H1 (cell line): ENCODE measurements around the gene LTBR. TPM values are rescaled to one million over a fixed set of nuclear protein-coding genes. Genes with fewer than 3 reads are reported as not detected.

Source experiments
- CTCF ChIA-PET: fragments of 300-600 bp; sonication (Branson Sonifier 250); formaldehyde crosslinking; loops from one replicate; lab custom pipeline; 2021; ENCODE audit not compliant: partially characterized antibody; lab: Charles Lee
- POLR2A ChIA-PET: fragments of 300-600 bp; sonication (Branson Sonifier 250); formaldehyde crosslinking; loops from one replicate; lab custom pipeline; 2021; ENCODE audit warnings: inconsistent platforms; ENCODE audit not compliant: partially characterized antibody; lab: Charles Lee
- DNase-seq, 2 experiments: peaks; one replicate each; pipeline versions ENCODE4 v3.0.0 to v3.0.0-alpha.2; 2010 to 2022; ENCODE audit warnings: low spot score in 2 of 2, low read depth in 1 of 2, mixed read lengths in 1 of 2
- FAIRE-seq: peaks from 2 replicates; lab custom pipeline; 2011; peaks lifted over from hg19 to GRCh38; lab: Jason Lieb, UNC
- H2AFZ ChIP-seq: 2 replicates; pipeline ENCODE4 v1.8.1; 2012; ENCODE audit warnings: low read length, inconsistent platforms
- H2AK5ac ChIP-seq: 2 replicates; pipeline ENCODE4 v1.6.1; 2013; ENCODE audit warnings: low read depth, low read length
- H2BK120ac ChIP-seq: replicated peaks from 2 replicates; pipeline ENCODE3; 2013; ENCODE audit warnings: low read depth, low read length, inconsistent platforms
- H2BK12ac ChIP-seq: 2 replicates; pipeline ENCODE4 v1.6.1; 2013; ENCODE audit warnings: low read depth, low read length
- H2BK15ac ChIP-seq: 2 replicates; pipeline ENCODE4 v1.6.1; 2013; ENCODE audit warnings: low read length
- H2BK20ac ChIP-seq: 2 replicates; pipeline ENCODE4 v1.6.1; 2013; ENCODE audit warnings: low read length
- H2BK5ac ChIP-seq: 2 replicates; pipeline ENCODE4 v1.6.1; 2013; ENCODE audit warnings: low read depth, low read length
- H3K14ac ChIP-seq: 2 replicates; pipeline ENCODE4 v1.6.1; 2013; ENCODE audit warnings: inconsistent platforms; ENCODE audit not compliant: insufficient read length
- H3K18ac ChIP-seq: 2 replicates; pipeline ENCODE4 v1.6.1; 2013; ENCODE audit warnings: low read length; ENCODE audit errors: extremely low read depth
- H3K23ac ChIP-seq: 2 replicates; pipeline ENCODE4 v1.6.1; 2013; ENCODE audit warnings: inconsistent platforms; ENCODE audit not compliant: insufficient read length
- H3K23me2 ChIP-seq: 2 replicates; pipeline ENCODE4 v1.6.1; 2013; ENCODE audit warnings: low read depth, low read length
- H3K27ac ChIP-seq: 2 replicates; pipeline ENCODE4 v1.6.1; 2011; ENCODE audit warnings: low read depth, low read length, inconsistent platforms
- H3K27me3 ChIP-seq, 4 experiments: replicated peaks in 1 of 4; 1 replicate in 1 of 4; 2 replicates in 3 of 4; pipeline versions ENCODE4 v1.6.1 to v1.8.1; 2011 to 2013; ENCODE audit warnings: low read length in 3 of 4, mild to moderate bottlenecking in 3 of 4, inconsistent platforms in 2 of 4, mixed read lengths in 2 of 4, moderate library complexity in 1 of 4; ENCODE audit not compliant: control insufficient read depth in 3 of 4, insufficient read depth in 3 of 4; ENCODE audit errors: extremely low read depth in 1 of 4
- H3K36me3 ChIP-seq, 4 experiments: 2 replicates each; pipeline versions ENCODE4 v1.6.1 to v1.8.1; 2011 to 2013; ENCODE audit warnings: mild to moderate bottlenecking in 4 of 4, low read length in 3 of 4, moderate library complexity in 2 of 4, control low read depth in 1 of 4, inconsistent platforms in 1 of 4; ENCODE audit not compliant: insufficient read depth in 4 of 4, control insufficient read depth in 2 of 4
- H3K4ac ChIP-seq: replicated peaks from 2 replicates; pipeline ENCODE3; 2013; ENCODE audit warnings: low read length, low read depth, mixed read lengths, inconsistent platforms; ENCODE audit not compliant: insufficient read length
- H3K4me1 ChIP-seq, 4 experiments: replicated peaks in 1 of 4; 1 replicate in 1 of 4; 2 replicates in 3 of 4; pipeline versions ENCODE4 v1.6.1 to v1.8.1; 2011 to 2013; ENCODE audit warnings: low read length in 3 of 4, inconsistent platforms in 2 of 4, mixed read lengths in 1 of 4; ENCODE audit not compliant: insufficient read depth in 4 of 4, control insufficient read depth in 3 of 4
- H3K4me2 ChIP-seq, 2 experiments: 2 replicates each; pipeline versions ENCODE4 v1.6.1 to v1.8.1; 2011 to 2013; ENCODE audit warnings: low read depth in 2 of 2, low read length in 2 of 2, control low read depth in 1 of 2, inconsistent platforms in 1 of 2, mild to moderate bottlenecking in 1 of 2; ENCODE audit not compliant: insufficient read depth in 1 of 2
- H3K4me3 ChIP-seq, 4 experiments: fragments of 200-600, 300-600 bp in 1 of 4; sonication (generic), shearing (Covaris generic), sonication (Bioruptor Twin) in 1 of 4; 2 replicates each; pipeline versions ENCODE4 v1.5.1 to v1.8.1; 2011 to 2016; ENCODE audit warnings: low read length in 4 of 4, low read depth in 3 of 4, control low read depth in 2 of 4, inconsistent platforms in 2 of 4, mild to moderate bottlenecking in 2 of 4, mixed read lengths in 1 of 4, moderate library complexity in 1 of 4; ENCODE audit not compliant: insufficient read depth in 2 of 4; ENCODE audit errors: extremely low read depth in 1 of 4
- H3K56ac ChIP-seq: replicated peaks from 2 replicates; pipeline ENCODE3; 2013; ENCODE audit warnings: low read depth, mild to moderate bottlenecking, mixed read lengths, low read length, inconsistent platforms; ENCODE audit not compliant: insufficient read length
- H3K79me1 ChIP-seq: 2 replicates; pipeline ENCODE4 v1.6.1; 2013; ENCODE audit warnings: low read depth, low read length, control low read depth
- H3K79me2 ChIP-seq, 2 experiments: 2 replicates each; pipeline versions ENCODE4 v1.6.1 to v1.8.1; 2012 to 2013; ENCODE audit warnings: low read length in 2 of 2, mild to moderate bottlenecking in 2 of 2, inconsistent platforms in 1 of 2; ENCODE audit not compliant: insufficient read depth in 2 of 2, control insufficient read depth in 1 of 2
- H3K9ac ChIP-seq, 4 experiments: replicated peaks in 1 of 4; 1 replicate in 1 of 4; 2 replicates in 3 of 4; pipeline versions ENCODE4 v1.6.1 to v1.8.1; 2011 to 2013; ENCODE audit warnings: low read depth in 3 of 4, low read length in 3 of 4, control low read depth in 2 of 4, mild to moderate bottlenecking in 2 of 4, moderate library complexity in 2 of 4, inconsistent platforms in 1 of 4; ENCODE audit errors: extremely low read depth in 1 of 4
- H3K9me3 ChIP-seq, 2 experiments: 2 replicates each; pipeline versions ENCODE4 v1.6.1 to v1.8.1; 2012 to 2013; ENCODE audit warnings: mild to moderate bottlenecking in 2 of 2, moderate library complexity in 2 of 2, control low read depth in 1 of 2, inconsistent platforms in 1 of 2, low read depth in 1 of 2, low read length in 1 of 2, mixed read lengths in 1 of 2; ENCODE audit not compliant: insufficient read depth in 2 of 2
- H4K20me1 ChIP-seq, 2 experiments: replicated peaks in 1 of 2; 2 replicates each; pipeline versions ENCODE3 to v1.8.1; 2011 to 2013; ENCODE audit warnings: inconsistent platforms in 2 of 2, low read length in 2 of 2, mild to moderate bottlenecking in 1 of 2; ENCODE audit not compliant: insufficient read depth in 2 of 2, control insufficient read depth in 1 of 2
- H4K5ac ChIP-seq: 2 replicates; pipeline ENCODE4 v1.6.1; 2013; ENCODE audit warnings: low read length, low read depth, mixed read lengths, inconsistent platforms; ENCODE audit not compliant: insufficient read length
- H4K8ac ChIP-seq: 2 replicates; pipeline ENCODE4 v1.8.0; 2013; ENCODE audit warnings: mild to moderate bottlenecking, moderate library complexity, low read length, inconsistent platforms; ENCODE audit not compliant: insufficient read depth; ENCODE audit errors: extremely low read depth
- H4K91ac ChIP-seq: replicated peaks from 2 replicates; pipeline ENCODE3; 2013; ENCODE audit warnings: low read length, mixed read lengths, inconsistent platforms; ENCODE audit not compliant: insufficient read length
- ASH2L ChIP-seq: fragments of 200-600, 300-600 bp; sonication (generic); IDR thresholded peaks from one replicate; pipeline ENCODE4 v1.7.1; 2017; ENCODE audit warnings: low read length
- CEBPB ChIP-seq: IDR thresholded peaks from 2 replicates; pipeline ENCODE4 v1.6.1; 2012; ENCODE audit warnings: low read depth, low read length
- CHD1 ChIP-seq: IDR thresholded peaks from 2 replicates; pipeline ENCODE4 v1.6.1; 2012; ENCODE audit warnings: low read depth, low read length, improper control_type of control experiment
- JUND ChIP-seq: IDR thresholded peaks from 2 replicates; pipeline ENCODE4 v1.6.1; 2011; ENCODE audit warnings: mild to moderate bottlenecking, improper control_type of control experiment, low read length
- MAFK ChIP-seq: IDR thresholded peaks from 2 replicates; pipeline ENCODE4 v1.6.1; 2012; ENCODE audit warnings: low read depth, mild to moderate bottlenecking, improper control_type of control experiment, low read length
- PHF8 ChIP-seq: fragments of 200-600 bp; sonication (generic); conservative IDR thresholded peaks from 2 replicates; pipeline ENCODE4 v1.7.1; 2012; ENCODE audit warnings: low read depth, mild to moderate bottlenecking, inconsistent platforms, low read length, moderate library complexity
- POLR2AphosphoS5 ChIP-seq: IDR thresholded peaks from 2 replicates; pipeline ENCODE4 v1.6.1; 2011; ENCODE audit warnings: low read depth, low read length
- SIN3A ChIP-seq, 2 experiments: IDR thresholded peaks in 1 of 2; conservative IDR thresholded peaks in 1 of 2; 2 replicates each; pipeline ENCODE4 v1.6.1; 2011 to 2012; ENCODE audit warnings: low read length in 2 of 2, improper control_type of control experiment in 1 of 2, low read depth in 1 of 2, mild to moderate bottlenecking in 1 of 2
- TAF1 ChIP-seq: IDR thresholded peaks from 2 replicates; pipeline ENCODE4 v1.6.1; 2011; ENCODE audit warnings: mild to moderate bottlenecking, low read depth, low read length
- TBP ChIP-seq: IDR thresholded peaks from 2 replicates; pipeline ENCODE4 v1.6.1; 2011; ENCODE audit warnings: low read depth, low read length, improper control_type of control experiment
- WGBS, 2 experiments: shearing (Covaris generic) in 1 of 2; methylation state at CpG; one replicate each; pipeline versions ENCODE4 v1.1.6 to v1.1.7; 2013 to 2015; ENCODE audit warnings: low lambda C conversion rate in 2 of 2, mixed read lengths in 2 of 2, inconsistent platforms in 1 of 2, low coverage in 1 of 2, missing lambda C conversion rate in 1 of 2; ENCODE audit not compliant: insufficient replicate concordance in 2 of 2, insufficient coverage in 1 of 2, insufficient read length in 1 of 2; ENCODE audit errors: extremely low coverage in 1 of 2, missing lambda C conversion rate in 1 of 2; 5-methylcytosine and 5-hydroxymethylcytosine counted together
- polyA plus RNA-seq, 7 experiments: library from polyadenylated mRNA; depleted of rRNA in 3 of 7; stranded (reverse) in 5 of 7; unstranded in 2 of 7; fragments of >200 nt in 5 of 7; fragments of 200-250 nt in 2 of 7; gene quantifications; 1 replicate in 5 of 7; 2 replicates in 1 of 7; 4 replicates in 1 of 7; pipeline versions ENCODE4 v1.2.1 to v1.2.3, GENCODE V29; 2011 to 2013; ENCODE audit warnings: missing spikeins in 2 of 7, mixed read lengths in 2 of 7
- total RNA-seq: library from RNA; stranded (reverse); fragmentation: NEBNext Ultra II Directional; extraction: Animal tissue kit (Norgen Biotek cat#: 25700); gene quantifications from 2 replicates; pipeline ENCODE4 v1.2.1, GENCODE V29; 2021
- TF ChIP-seq, protein P1 (sequence below): IDR thresholded peaks from 2 replicates; pipeline ENCODE4 v1.6.1; 2012; ENCODE audit warnings: inconsistent platforms

Gene LTBR
- total and polyA plus RNA-seq, 2 of the 8 experiments (the other 6 are each of a cell fraction or from before 2014, with no cell fraction given), result 5.1 to 6.3 TPM

DNA sequence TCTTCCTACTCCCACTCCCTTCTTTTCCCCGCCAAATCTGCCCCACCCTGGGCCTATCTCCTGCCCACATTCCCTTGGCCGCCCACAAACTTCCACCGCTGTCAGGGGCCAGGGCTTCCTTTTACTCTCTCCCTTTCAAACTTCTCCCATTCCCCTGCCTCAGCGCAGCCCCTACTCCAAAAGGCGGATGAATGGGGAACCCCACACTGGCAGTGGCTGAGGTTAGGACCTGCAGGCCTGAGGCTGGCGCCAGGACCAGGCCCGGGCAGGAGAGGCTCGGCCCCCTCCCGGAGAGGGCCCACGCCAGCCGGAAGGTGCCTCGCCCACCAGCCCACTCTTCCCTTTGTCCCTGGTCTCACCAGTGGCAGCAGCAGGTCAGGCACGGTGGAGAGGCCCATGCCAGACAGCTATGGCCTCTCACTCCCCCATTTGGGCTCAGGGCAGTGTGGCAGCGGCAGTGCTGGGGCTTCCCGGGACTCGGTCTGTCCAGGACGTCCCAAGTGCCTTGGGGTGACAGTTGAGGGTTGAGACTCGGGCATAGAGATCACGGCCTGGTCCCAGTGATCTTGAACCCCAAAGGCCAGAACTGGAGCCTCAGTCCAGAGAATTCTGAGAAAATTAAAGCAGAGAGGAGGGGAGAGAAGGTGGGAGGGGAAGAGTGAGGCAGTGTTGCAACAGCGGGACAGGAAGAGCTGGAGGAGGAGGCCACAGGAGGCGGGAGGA, 42.4 kb upstream of the LTBR start, which contains the start of gene TNFRSF1A:
TSS of gene TNFRSF1A (minus strand) at position 660 of the 723 bp plus-strand sequence. CDS start at position 398, 262 bp downstream.
- H2BK12ac ChIP-seq, result peak within 1 kb of the TSS; percentile 90; the same call in 1 of the 2 replicates
- H3K4ac ChIP-seq, result peak within 1 kb of the TSS; percentile 12
- no peak within 1 kb of the TSS for H3K23ac ChIP-seq
- H2AK5ac ChIP-seq, result peak within 1 kb of the TSS; percentile 77; the same call in 1 of the 2 replicates
- FAIRE-seq, result no peak
- peak within 1 kb of the TSS; percentile 44; the same call in 1 of the 2 replicates for H3K27ac ChIP-seq
- H3K36me3 ChIP-seq, result no peaks in the 10 kb centered on the region
- CTCF ChIA-PET, result interaction anchor here (3.2 to 11.4 kb wide), 3 partner anchors 14 to 124 kb away, joined by 9 to 109 read pairs (median 74); no protein-coding TSS in a partner anchor
- H3K9me3 ChIP-seq, result no peaks in the 10 kb centered on the region
- H4K20me1 ChIP-seq, result peaks cover 0 to 4% of the 10 kb centered on the region in 2 experiments
- peak within 1 kb of the TSS; percentile 82; the same call in 1 of the 2 replicates for H2BK15ac ChIP-seq
- H2BK20ac ChIP-seq, result peak within 1 kb of the TSS; percentile 88; the same call in 1 of the 2 replicates
- H4K91ac ChIP-seq, result peak within 1 kb of the TSS; percentile 91
- peak within 1 kb of the TSS; percentile 92 for H3K18ac ChIP-seq
- H3K4me2 ChIP-seq, result peak within 1 kb of the TSS; percentile 87 to 88
- peak within 1 kb of the TSS; percentile 32 for H3K56ac ChIP-seq
- no peak for DNase-seq
- H3K27me3 ChIP-seq, result no peaks in the 10 kb centered on the region
- TF ChIP-seq SIN3A (conservative IDR thresholded peaks at IDR 0.05 in 1 of 2, IDR thresholded peaks at IDR 0.05 in 1 of 2; ENCODE audit: low read depth in 1 of 2, low read length in 2 of 2) (peak in 1 of 2 experiments; percentile 59; a peak in 2 of 4 replicates), CHD1 (no peak), JUND (no peak), MAFK (no peak), TAF1 (0 out of 2 replicates have a peak, but pooled peaks have one; percentile 1), PHF8 (0 out of 2 replicates have a peak, but pooled peaks have one; percentile 27), TBP (no peak), CEBPB (peak; percentile 95), POLR2AphosphoS5 (peak; percentile 22; the same call in 1 of the 2 replicates), ASH2L (peak; percentile 54)
- TF ChIP-seq, protein P1, sequence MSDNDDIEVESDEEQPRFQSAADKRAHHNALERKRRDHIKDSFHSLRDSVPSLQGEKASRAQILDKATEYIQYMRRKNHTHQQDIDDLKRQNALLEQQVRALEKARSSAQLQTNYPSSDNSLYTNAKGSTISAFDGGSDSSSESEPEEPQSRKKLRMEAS, result 0 out of 2 replicates have a peak, but pooled peaks have one; percentile 4
- TF ChIP-seq, all 59 proteins: peak for 7
- H2BK5ac ChIP-seq, result peak within 1 kb of the TSS; percentile 96
- H2BK120ac ChIP-seq, result peak within 1 kb of the TSS; percentile 21
- H2AFZ ChIP-seq, result no peak within 1 kb of the TSS
- H3K14ac ChIP-seq, result no peak within 1 kb of the TSS
- WGBS, 2 experiments, result 3% methylated on average over 21 of the region's 21 CpGs; no CpG with 5 or more reads in 1 of the 2 experiments
- H4K8ac ChIP-seq, result peak within 1 kb of the TSS; percentile 17; the same call in 1 of the 2 replicates
- peaks cover 22 to 50% (median 30%) of the 10 kb centered on the region in 4 experiments for H3K4me1 ChIP-seq
- H4K5ac ChIP-seq, result peak within 1 kb of the TSS; percentile 79
- H3K9ac ChIP-seq, result peak within 1 kb of the TSS; percentile 51 to 69 (median 62)
- peaks cover 10 to 53% of the 10 kb centered on the region in 2 experiments for H3K79me2 ChIP-seq
- peaks cover 6% of the 10 kb centered on the region for H3K79me1 ChIP-seq
- H3K23me2 ChIP-seq, result peaks cover 19% of the 10 kb centered on the region
- POLR2A ChIA-PET, result interaction anchor here (0.9 to 17.5 kb wide), 13 partner anchors 0 to 193 kb away, joined by 3 to 286 read pairs (median 9); partner anchors contain the start of genes GAPDH, SCNN1A and TNFRSF1A
- H3K4me3 ChIP-seq, result peak within 1 kb of the TSS; percentile 54 to 89 (median 82)
